ENCODE measurements around the gene FGF2.
A peak's percentile ranks its signal among the peaks of the same experiment; 100 is the strongest.

FGF2 gene

GRCh38 chr4:122914938-122915337, 88.3 kb downstream of the FGF2 start:
- H3K4me3 ChIP-seq (ENCODE audit: low read depth, low read length) = no peak overlapping the region
- TF ChIP-seq, protein P1, sequence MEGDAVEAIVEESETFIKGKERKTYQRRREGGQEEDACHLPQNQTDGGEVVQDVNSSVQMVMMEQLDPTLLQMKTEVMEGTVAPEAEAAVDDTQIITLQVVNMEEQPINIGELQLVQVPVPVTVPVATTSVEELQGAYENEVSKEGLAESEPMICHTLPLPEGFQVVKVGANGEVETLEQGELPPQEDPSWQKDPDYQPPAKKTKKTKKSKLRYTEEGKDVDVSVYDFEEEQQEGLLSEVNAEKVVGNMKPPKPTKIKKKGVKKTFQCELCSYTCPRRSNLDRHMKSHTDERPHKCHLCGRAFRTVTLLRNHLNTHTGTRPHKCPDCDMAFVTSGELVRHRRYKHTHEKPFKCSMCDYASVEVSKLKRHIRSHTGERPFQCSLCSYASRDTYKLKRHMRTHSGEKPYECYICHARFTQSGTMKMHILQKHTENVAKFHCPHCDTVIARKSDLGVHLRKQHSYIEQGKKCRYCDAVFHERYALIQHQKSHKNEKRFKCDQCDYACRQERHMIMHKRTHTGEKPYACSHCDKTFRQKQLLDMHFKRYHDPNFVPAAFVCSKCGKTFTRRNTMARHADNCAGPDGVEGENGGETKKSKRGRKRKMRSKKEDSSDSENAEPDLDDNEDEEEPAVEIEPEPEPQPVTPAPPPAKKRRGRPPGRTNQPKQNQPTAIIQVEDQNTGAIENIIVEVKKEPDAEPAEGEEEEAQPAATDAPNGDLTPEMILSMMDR (IDR thresholded peaks at IDR 0.05; ENCODE audit: low read depth, low read length) = no peak
- in situ Hi-C loops (cut with HindIII; ENCODE audit: low sequenced_read_pairs) = loop anchor here (25.0 kb wide), 1 partner anchor 153 kb away; no protein-coding TSS in a partner anchor
- DNase-seq (ENCODE audit: low read depth, low spot score) = peak; percentile 57

- H3K4me3 ChIP-seq (ENCODE audit: low read depth, low read length) = no peak overlapping the region
- DNase-seq (ENCODE audit: low read depth, low spot score) = peak; percentile 45
- in situ Hi-C loops (cut with HindIII; ENCODE audit: low sequenced_read_pairs) = loop anchor here (25.0 kb wide), 1 partner anchor 155 kb away; no protein-coding TSS in a partner anchor
- TF ChIP-seq, protein P1 (IDR thresholded peaks at IDR 0.05; ENCODE audit: low read depth, low read length) = no peak
Measured at GRCh38 chr4:122917731-122918130, 91.1 kb downstream of the FGF2 start.

DNA sequence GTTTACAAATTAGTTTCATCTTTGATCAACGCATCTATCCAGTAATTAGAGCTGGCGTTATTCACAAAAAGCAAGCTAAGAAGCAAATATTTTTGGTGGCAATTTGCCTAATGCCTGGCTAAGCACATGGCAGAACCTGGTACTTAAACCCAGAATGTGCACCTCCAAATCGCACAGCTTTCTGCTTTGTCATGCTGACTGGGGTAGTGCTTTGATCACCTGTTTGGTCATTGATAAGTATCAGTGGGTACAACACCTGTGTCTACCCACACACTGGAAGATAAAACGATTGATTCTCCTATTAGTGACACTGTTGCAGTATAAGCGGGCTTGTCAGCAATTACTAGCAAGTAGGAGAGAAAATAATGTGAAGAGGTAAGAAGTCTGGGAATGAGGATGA, 93.8 kb downstream of the FGF2 start:
- H3K4me3 ChIP-seq (ENCODE audit: low read depth, low read length) = no peak overlapping the region
- in situ Hi-C loops (cut with HindIII; ENCODE audit: low sequenced_read_pairs) = loop anchor here (25.0 kb wide), 1 partner anchor 158 kb away; no protein-coding TSS in a partner anchor
- no peak for DNase-seq (ENCODE audit: low read depth, low spot score)
- TF ChIP-seq, protein P1 (IDR thresholded peaks at IDR 0.05; ENCODE audit: low read depth, low read length) = no peak

GRCh38 chr4:122921300-122921699, 94.7 kb downstream of the FGF2 start:
- in situ Hi-C loops (cut with HindIII; ENCODE audit: low sequenced_read_pairs) = loop anchor here (25.0 kb wide), 1 partner anchor 159 kb away; no protein-coding TSS in a partner anchor
- H3K4me3 ChIP-seq (ENCODE audit: low read depth, low read length) = peak overlapping the region; percentile 95
- TF ChIP-seq, protein P1 (IDR thresholded peaks at IDR 0.05; ENCODE audit: low read depth, low read length) = no peak
- DNase-seq (ENCODE audit: low read depth, low spot score) = no peak

GRCh38 chr4:122921971-122922876, 95.6 kb downstream of the FGF2 start, which contains the start of gene NUDT6:
Gene NUDT6 (minus strand): TSS chr4:122922597. CDS start chr4:122922572, 25 bp downstream.
- in situ Hi-C loops (cut with HindIII; ENCODE audit: low sequenced_read_pairs) = loop anchor here (25.0 kb wide), 1 partner anchor 160 kb away; no protein-coding TSS in a partner anchor
- H3K4me3 ChIP-seq (ENCODE audit: low read depth, low read length) = peak within 1 kb of the TSS; percentile 95
- TF ChIP-seq, protein P1 (IDR thresholded peaks at IDR 0.05; ENCODE audit: low read depth, low read length) = no peak
- peak; percentile 73 for DNase-seq (ENCODE audit: low read depth, low spot score)

DNA sequence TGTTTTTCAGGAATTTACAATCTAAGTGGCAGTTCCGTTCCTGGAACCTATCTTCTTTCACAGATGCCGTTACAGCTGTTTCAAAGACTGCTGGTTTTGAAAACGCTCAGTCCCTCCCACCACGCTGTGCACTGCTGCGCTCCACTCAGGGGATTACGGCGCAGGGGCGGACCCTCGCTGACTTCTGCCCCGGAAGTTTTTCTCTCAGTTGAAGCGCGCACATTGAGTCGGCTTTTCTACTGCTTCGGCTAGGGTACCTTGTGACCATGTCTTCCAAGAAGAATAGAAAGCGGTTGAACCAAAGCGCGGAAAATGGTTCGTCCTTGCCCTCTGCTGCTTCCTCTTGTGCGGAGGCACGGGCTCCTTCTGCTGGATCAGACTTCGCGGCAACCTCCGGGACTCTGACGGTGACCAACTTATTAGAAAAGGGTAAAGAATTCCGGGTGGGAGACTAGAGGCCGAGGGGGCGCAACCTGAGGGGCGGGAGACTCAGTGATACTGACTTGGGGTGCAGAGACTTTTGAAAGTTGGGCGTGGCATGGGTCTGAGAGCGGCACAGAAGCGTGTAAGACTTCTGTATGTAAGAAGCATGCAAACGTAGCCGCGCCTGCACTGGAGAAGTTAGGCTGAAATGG, 96.4 kb downstream of the FGF2 start:
- peak overlapping the region; percentile 95 for H3K4me3 ChIP-seq (ENCODE audit: low read depth, low read length)
- peak; percentile 88 for DNase-seq (ENCODE audit: low read depth, low spot score)
- in situ Hi-C loops (cut with HindIII; ENCODE audit: low sequenced_read_pairs) = loop anchor here (25.0 kb wide), 1 partner anchor 161 kb away; no protein-coding TSS in a partner anchor
- TF ChIP-seq, protein P1 (IDR thresholded peaks at IDR 0.05; ENCODE audit: low read depth, low read length) = no peak
